Measurements from ENCODE around the gene PGR. TPM values are rescaled to one million over a fixed set of nuclear protein-coding genes. Genes with fewer than 3 reads are reported as not detected.

Gene PGR
- total RNA-seq, 1 experiment from 2014 or later = 0.20 TPM

- TF ChIP-seq ATF3 (CRISPR knock-in tag; conservative IDR thresholded peaks at IDR 0.05) (no peak), ZSCAN18 (CRISPR knock-in tag; IDR thresholded peaks at IDR 0.05) (no peak), GRHL2 (CRISPR knock-in tag; IDR thresholded peaks at IDR 0.05; ENCODE audit: insufficient replicate concordance, severe bottlenecking) (no peak), SMAD3 (CRISPR knock-in tag; IDR thresholded peaks at IDR 0.05; ENCODE audit: borderline replicate concordance) (no peak), AR (CRISPR knock-in tag; IDR thresholded peaks at IDR 0.05) (no peak), AFF4 (CRISPR knock-in tag; IDR thresholded peaks at IDR 0.05; ENCODE audit: borderline replicate concordance) (no peak), ARID4B (CRISPR knock-in tag; IDR thresholded peaks at IDR 0.05; ENCODE audit: borderline replicate concordance) (no peak), SP1 (CRISPR knock-in tag; conservative IDR thresholded peaks at IDR 0.05) (no peak)
- no peaks in the 10 kb centered on the region; the same call in 1 of the 2 replicates for H3K9me3 Mint-ChIP-seq
- POLR2A ChIA-PET = no interaction called here
Measured at GRCh38 chr11:101028644-101029043, 101.0 kb downstream of the PGR start.

GRCh38 chr11:101022256-101022655 lies 107.4 kb downstream of the PGR start:
- TF ChIP-seq PREB (CRISPR knock-in tag; IDR thresholded peaks at IDR 0.05; ENCODE audit: borderline replicate concordance) (no peak), IRF2 (CRISPR knock-in tag; IDR thresholded peaks at IDR 0.05; ENCODE audit: borderline replicate concordance, low read depth) (no peak), NR2C2 (CRISPR knock-in tag; IDR thresholded peaks at IDR 0.05) (no peak), MLX (CRISPR knock-in tag; IDR thresholded peaks at IDR 0.05) (no peak), ZNF425 (CRISPR knock-in tag; conservative IDR thresholded peaks at IDR 0.05) (no peak)
- Mint-ChIP-seq H3K9me3 (no peaks in the 10 kb centered on the region), H3K4me3 (no peak overlapping the region), H3K27me3 (ENCODE audit: low read depth) (no peaks in the 10 kb centered on the region), H3K4me1 (no peaks in the 10 kb centered on the region), H3K27ac (no peak overlapping the region), H3K36me3 (no peaks in the 10 kb centered on the region)
- DNase-seq (ENCODE audit: low spot score) (no peak), ATAC-seq (no peak)
- ChIA-PET POLR2A (no interaction called here), CTCF (no interaction called here)

More at GRCh38 chr11:101028644-101029043, 101.0 kb downstream of the PGR start:
- DNase-seq (ENCODE audit: low spot score) (no peak), ATAC-seq (no peak)
- Mint-ChIP-seq H3K36me3 (no peaks in the 10 kb centered on the region), H3K4me3 (no peak overlapping the region), H3K27ac (no peak overlapping the region), H3K27me3 (ENCODE audit: low read depth) (no peaks in the 10 kb centered on the region), H3K4me1 (no peaks in the 10 kb centered on the region)
- CTCF ChIA-PET = no interaction called here

All from WTC11 (cell line).